H1 (cell line): ENCODE results near the gene DNAI1. TPM values are rescaled to one million over a fixed set of nuclear protein-coding genes. Genes with fewer than 3 reads are reported as not detected.

Experiments
- CTCF ChIA-PET: fragments of 300-600 bp; sonication (Branson Sonifier 250); formaldehyde crosslinking; loops from one replicate; lab custom pipeline; 2021; ENCODE audit not compliant: partially characterized antibody; lab: Charles Lee
- POLR2A ChIA-PET: fragments of 300-600 bp; sonication (Branson Sonifier 250); formaldehyde crosslinking; loops from one replicate; lab custom pipeline; 2021; ENCODE audit warnings: inconsistent platforms; ENCODE audit not compliant: partially characterized antibody; lab: Charles Lee
- DNase-seq, 2 experiments: peaks; one replicate each; pipeline versions ENCODE4 v3.0.0 to v3.0.0-alpha.2; 2010 to 2022; ENCODE audit warnings: low spot score in 2 of 2, low read depth in 1 of 2, mixed read lengths in 1 of 2
- FAIRE-seq: peaks from 2 replicates; lab custom pipeline; 2011; peaks lifted over from hg19 to GRCh38; lab: Jason Lieb, UNC
- H2AFZ ChIP-seq: 2 replicates; pipeline ENCODE4 v1.8.1; 2012; ENCODE audit warnings: low read length, inconsistent platforms
- H2AK5ac ChIP-seq: 2 replicates; pipeline ENCODE4 v1.6.1; 2013; ENCODE audit warnings: low read depth, low read length
- H2BK120ac ChIP-seq: replicated peaks from 2 replicates; pipeline ENCODE3; 2013; ENCODE audit warnings: low read depth, low read length, inconsistent platforms
- H2BK12ac ChIP-seq: 2 replicates; pipeline ENCODE4 v1.6.1; 2013; ENCODE audit warnings: low read depth, low read length
- H2BK15ac ChIP-seq: 2 replicates; pipeline ENCODE4 v1.6.1; 2013; ENCODE audit warnings: low read length
- H2BK20ac ChIP-seq: 2 replicates; pipeline ENCODE4 v1.6.1; 2013; ENCODE audit warnings: low read length
- H2BK5ac ChIP-seq: 2 replicates; pipeline ENCODE4 v1.6.1; 2013; ENCODE audit warnings: low read depth, low read length
- H3K14ac ChIP-seq: 2 replicates; pipeline ENCODE4 v1.6.1; 2013; ENCODE audit warnings: inconsistent platforms; ENCODE audit not compliant: insufficient read length
- H3K18ac ChIP-seq: 2 replicates; pipeline ENCODE4 v1.6.1; 2013; ENCODE audit warnings: low read length; ENCODE audit errors: extremely low read depth
- H3K23ac ChIP-seq: 2 replicates; pipeline ENCODE4 v1.6.1; 2013; ENCODE audit warnings: inconsistent platforms; ENCODE audit not compliant: insufficient read length
- H3K23me2 ChIP-seq: 2 replicates; pipeline ENCODE4 v1.6.1; 2013; ENCODE audit warnings: low read depth, low read length
- H3K27ac ChIP-seq: 2 replicates; pipeline ENCODE4 v1.6.1; 2011; ENCODE audit warnings: low read depth, low read length, inconsistent platforms
- H3K27me3 ChIP-seq, 4 experiments: replicated peaks in 1 of 4; 1 replicate in 1 of 4; 2 replicates in 3 of 4; pipeline versions ENCODE4 v1.6.1 to v1.8.1; 2011 to 2013; ENCODE audit warnings: low read length in 3 of 4, mild to moderate bottlenecking in 3 of 4, inconsistent platforms in 2 of 4, mixed read lengths in 2 of 4, moderate library complexity in 1 of 4; ENCODE audit not compliant: control insufficient read depth in 3 of 4, insufficient read depth in 3 of 4; ENCODE audit errors: extremely low read depth in 1 of 4
- H3K36me3 ChIP-seq, 4 experiments: 2 replicates each; pipeline versions ENCODE4 v1.6.1 to v1.8.1; 2011 to 2013; ENCODE audit warnings: mild to moderate bottlenecking in 4 of 4, low read length in 3 of 4, moderate library complexity in 2 of 4, control low read depth in 1 of 4, inconsistent platforms in 1 of 4; ENCODE audit not compliant: insufficient read depth in 4 of 4, control insufficient read depth in 2 of 4
- H3K4ac ChIP-seq: replicated peaks from 2 replicates; pipeline ENCODE3; 2013; ENCODE audit warnings: low read length, low read depth, mixed read lengths, inconsistent platforms; ENCODE audit not compliant: insufficient read length
- H3K4me1 ChIP-seq, 4 experiments: replicated peaks in 1 of 4; 1 replicate in 1 of 4; 2 replicates in 3 of 4; pipeline versions ENCODE4 v1.6.1 to v1.8.1; 2011 to 2013; ENCODE audit warnings: low read length in 3 of 4, inconsistent platforms in 2 of 4, mixed read lengths in 1 of 4; ENCODE audit not compliant: insufficient read depth in 4 of 4, control insufficient read depth in 3 of 4
- H3K4me2 ChIP-seq, 2 experiments: 2 replicates each; pipeline versions ENCODE4 v1.6.1 to v1.8.1; 2011 to 2013; ENCODE audit warnings: low read depth in 2 of 2, low read length in 2 of 2, control low read depth in 1 of 2, inconsistent platforms in 1 of 2, mild to moderate bottlenecking in 1 of 2; ENCODE audit not compliant: insufficient read depth in 1 of 2
- H3K4me3 ChIP-seq, 4 experiments: fragments of 200-600, 300-600 bp in 1 of 4; sonication (generic), shearing (Covaris generic), sonication (Bioruptor Twin) in 1 of 4; 2 replicates each; pipeline versions ENCODE4 v1.5.1 to v1.8.1; 2011 to 2016; ENCODE audit warnings: low read length in 4 of 4, low read depth in 3 of 4, control low read depth in 2 of 4, inconsistent platforms in 2 of 4, mild to moderate bottlenecking in 2 of 4, mixed read lengths in 1 of 4, moderate library complexity in 1 of 4; ENCODE audit not compliant: insufficient read depth in 2 of 4; ENCODE audit errors: extremely low read depth in 1 of 4
- H3K56ac ChIP-seq: replicated peaks from 2 replicates; pipeline ENCODE3; 2013; ENCODE audit warnings: low read depth, mild to moderate bottlenecking, mixed read lengths, low read length, inconsistent platforms; ENCODE audit not compliant: insufficient read length
- H3K79me1 ChIP-seq: 2 replicates; pipeline ENCODE4 v1.6.1; 2013; ENCODE audit warnings: low read depth, low read length, control low read depth
- H3K79me2 ChIP-seq, 2 experiments: 2 replicates each; pipeline versions ENCODE4 v1.6.1 to v1.8.1; 2012 to 2013; ENCODE audit warnings: low read length in 2 of 2, mild to moderate bottlenecking in 2 of 2, inconsistent platforms in 1 of 2; ENCODE audit not compliant: insufficient read depth in 2 of 2, control insufficient read depth in 1 of 2
- H3K9ac ChIP-seq, 4 experiments: replicated peaks in 1 of 4; 1 replicate in 1 of 4; 2 replicates in 3 of 4; pipeline versions ENCODE4 v1.6.1 to v1.8.1; 2011 to 2013; ENCODE audit warnings: low read depth in 3 of 4, low read length in 3 of 4, control low read depth in 2 of 4, mild to moderate bottlenecking in 2 of 4, moderate library complexity in 2 of 4, inconsistent platforms in 1 of 4; ENCODE audit errors: extremely low read depth in 1 of 4
- H3K9me3 ChIP-seq, 2 experiments: 2 replicates each; pipeline versions ENCODE4 v1.6.1 to v1.8.1; 2012 to 2013; ENCODE audit warnings: mild to moderate bottlenecking in 2 of 2, moderate library complexity in 2 of 2, control low read depth in 1 of 2, inconsistent platforms in 1 of 2, low read depth in 1 of 2, low read length in 1 of 2, mixed read lengths in 1 of 2; ENCODE audit not compliant: insufficient read depth in 2 of 2
- H4K20me1 ChIP-seq, 2 experiments: replicated peaks in 1 of 2; 2 replicates each; pipeline versions ENCODE3 to v1.8.1; 2011 to 2013; ENCODE audit warnings: inconsistent platforms in 2 of 2, low read length in 2 of 2, mild to moderate bottlenecking in 1 of 2; ENCODE audit not compliant: insufficient read depth in 2 of 2, control insufficient read depth in 1 of 2
- H4K5ac ChIP-seq: 2 replicates; pipeline ENCODE4 v1.6.1; 2013; ENCODE audit warnings: low read length, low read depth, mixed read lengths, inconsistent platforms; ENCODE audit not compliant: insufficient read length
- H4K8ac ChIP-seq: 2 replicates; pipeline ENCODE4 v1.8.0; 2013; ENCODE audit warnings: mild to moderate bottlenecking, moderate library complexity, low read length, inconsistent platforms; ENCODE audit not compliant: insufficient read depth; ENCODE audit errors: extremely low read depth
- H4K91ac ChIP-seq: replicated peaks from 2 replicates; pipeline ENCODE3; 2013; ENCODE audit warnings: low read length, mixed read lengths, inconsistent platforms; ENCODE audit not compliant: insufficient read length
- HDAC6 ChIP-seq: IDR thresholded peaks from one replicate; pipeline ENCODE4 v1.7.1; 2012; ENCODE audit warnings: low read depth, mild to moderate bottlenecking, inconsistent platforms, low read length, moderate library complexity
- JUN ChIP-seq: IDR thresholded peaks from 2 replicates; pipeline ENCODE4 v1.6.1; 2011; ENCODE audit warnings: low read depth, mild to moderate bottlenecking, improper control_type of control experiment, low read length
- KDM1A ChIP-seq: fragments of 200-600, 300-600 bp; sonication (generic); IDR thresholded peaks from 2 replicates; pipeline ENCODE4 v1.7.1; 2016; ENCODE audit warnings: mild to moderate bottlenecking, low read length, borderline replicate concordance
- KDM5A ChIP-seq: fragments of 200-600 bp; IDR thresholded peaks from 2 replicates; pipeline ENCODE4 v1.7.1; 2012; ENCODE audit warnings: mild to moderate bottlenecking, low read length, inconsistent platforms, mixed read lengths
- RAD21 ChIP-seq, 2 experiments: IDR thresholded peaks in 1 of 2; conservative IDR thresholded peaks in 1 of 2; 2 replicates each; pipeline ENCODE4 v1.6.1; 2011; ENCODE audit warnings: low read depth in 2 of 2, low read length in 2 of 2, improper control_type of control experiment in 1 of 2, inconsistent platforms in 1 of 2, mild to moderate bottlenecking in 1 of 2, moderate library complexity in 1 of 2
- RBBP5 ChIP-seq: IDR thresholded peaks from 2 replicates; pipeline ENCODE4 v1.7.1; 2012; ENCODE audit warnings: low read depth, mild to moderate bottlenecking, inconsistent platforms, low read length, moderate library complexity, borderline replicate concordance
- RXRA ChIP-seq: IDR thresholded peaks from 2 replicates; pipeline ENCODE4 v1.6.1; 2011; ENCODE audit warnings: low read depth, mild to moderate bottlenecking, low read length, moderate library complexity; ENCODE audit not compliant: insufficient read depth
- WGBS, 2 experiments: shearing (Covaris generic) in 1 of 2; methylation state at CpG; one replicate each; pipeline versions ENCODE4 v1.1.6 to v1.1.7; 2013 to 2015; ENCODE audit warnings: low lambda C conversion rate in 2 of 2, mixed read lengths in 2 of 2, inconsistent platforms in 1 of 2, low coverage in 1 of 2, missing lambda C conversion rate in 1 of 2; ENCODE audit not compliant: insufficient replicate concordance in 2 of 2, insufficient coverage in 1 of 2, insufficient read length in 1 of 2; ENCODE audit errors: extremely low coverage in 1 of 2, missing lambda C conversion rate in 1 of 2; 5-methylcytosine and 5-hydroxymethylcytosine counted together
- long read RNA-seq, 2 experiments: library from RNA in 1 of 2; library from capped mRNA in 1 of 2; stranded (forward); transcript quantifications; one replicate each; pipeline ENCODE4 v2.0.0, GENCODE V29; 2021; ENCODE audit warnings: inconsistent platforms in 1 of 2
- polyA minus RNA-seq, 3 experiments: library from RNA; depleted of rRNA, polyadenylated mRNA; stranded (reverse); fragments of >200 nt; gene quantifications; 1 replicate in 2 of 3; 2 replicates in 1 of 3; pipeline ENCODE4 v1.2.3, GENCODE V29; 2011
- polyA plus RNA-seq, 7 experiments: library from polyadenylated mRNA; depleted of rRNA in 3 of 7; stranded (reverse) in 5 of 7; unstranded in 2 of 7; fragments of >200 nt in 5 of 7; fragments of 200-250 nt in 2 of 7; gene quantifications; 1 replicate in 5 of 7; 2 replicates in 1 of 7; 4 replicates in 1 of 7; pipeline versions ENCODE4 v1.2.1 to v1.2.3, GENCODE V29; 2011 to 2013; ENCODE audit warnings: missing spikeins in 2 of 7, mixed read lengths in 2 of 7
- total RNA-seq: library from RNA; stranded (reverse); fragmentation: NEBNext Ultra II Directional; extraction: Animal tissue kit (Norgen Biotek cat#: 25700); gene quantifications from 2 replicates; pipeline ENCODE4 v1.2.1, GENCODE V29; 2021

DNAI1 gene
- total RNA-seq, result 0.37 and 1.1 TPM in 2 replicates
- 0.35 and 0.54 TPM in 2 replicates for polyA plus RNA-seq (2011; rRNA removed)
- polyA plus RNA-seq (2011; cell fraction: cytosol; rRNA removed), result 0.54 TPM
- 2.5 TPM for polyA plus RNA-seq (2011; cell fraction: nucleus; rRNA removed)
- 0.36 to 1.1 TPM (median 0.81 TPM) in 4 replicates for polyA plus RNA-seq (2012, experiment 1 of 2)
- polyA plus RNA-seq (2012, experiment 2 of 2), result not detected
- 0.24 TPM for polyA plus RNA-seq (2013, experiment 1 of 2)
- polyA plus RNA-seq (2013, experiment 2 of 2), result 0.13 TPM
- 0.32 and 1.1 TPM in 2 replicates for polyA minus RNA-seq (2011; rRNA and poly(A)+ RNA removed)
- polyA minus RNA-seq (2011; cell fraction: cytosol; rRNA and poly(A)+ RNA removed), result not detected
- 1.00 TPM for polyA minus RNA-seq (2011; cell fraction: nucleus; rRNA and poly(A)+ RNA removed)
- long read RNA-seq, experiment 1, result 0 reads
- long read RNA-seq, experiment 2, partial matches to known transcripts, result 0 of 1 reads
- long read RNA-seq, experiment 2, other reads (novel, unspliced or antisense), result 1 of 1 reads

DNA sequence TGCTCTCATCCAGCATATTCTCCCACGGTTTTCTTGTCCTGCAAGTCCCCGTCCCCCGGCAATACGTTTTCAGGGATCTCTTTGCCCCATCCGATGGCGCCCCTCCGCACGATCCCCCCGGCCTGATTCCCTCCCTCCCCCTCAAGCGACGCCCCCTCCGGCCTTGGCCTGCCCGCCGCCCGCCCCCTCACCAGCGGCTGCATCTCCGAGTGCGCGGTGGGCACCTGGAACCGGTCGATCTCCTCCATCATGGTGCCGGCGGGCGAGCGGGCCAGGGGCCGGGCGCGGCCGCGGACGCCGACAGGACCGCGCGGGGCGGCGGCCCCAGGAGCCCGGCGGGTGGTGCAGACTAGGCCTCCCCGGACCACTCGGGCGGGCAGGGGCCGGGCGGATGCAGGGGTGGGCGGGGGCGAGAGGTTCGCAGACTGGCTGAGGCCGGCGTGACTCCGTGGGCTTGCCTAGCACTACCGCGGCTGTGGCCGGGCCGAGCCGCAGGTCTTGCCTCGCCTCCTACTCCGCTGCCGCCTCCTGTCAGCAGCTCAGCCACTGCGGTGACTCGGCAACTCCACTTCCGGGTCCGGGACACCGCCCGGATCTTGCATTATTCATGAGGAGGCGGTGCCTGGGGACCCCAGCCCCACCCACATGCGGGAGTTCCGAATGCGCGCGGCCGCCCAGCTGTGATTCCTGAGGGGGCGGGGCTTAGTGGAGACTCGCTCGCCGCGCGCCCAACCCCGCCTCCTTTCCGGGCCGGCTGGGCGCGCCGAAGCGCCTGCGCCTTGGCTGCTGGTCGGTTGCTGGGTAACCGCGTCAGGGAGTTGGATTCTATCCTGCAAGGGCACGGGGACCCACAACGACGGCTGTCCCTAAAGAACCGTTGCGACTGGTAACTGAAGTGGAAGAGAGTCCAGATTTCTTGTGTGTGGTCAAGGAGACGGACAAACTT lies at the start of gene DNAI1, which contains the start of gene FAM219A:
Gene DNAI1 (plus strand): TSS at position 793 of the 946 bp plus-strand sequence. CDS start 201 bp downstream, outside the sequence.
Gene FAM219A (minus strand): TSS at position 558 of the 946 bp plus-strand sequence. CDS start 307 bp downstream, at position 251.
- no peak within 1 kb of the TSS for H3K4ac ChIP-seq
- FAIRE-seq, result no peak
- ChIA-PET POLR2A (interaction anchor here (2.3 kb wide), 1 partner anchor 11 kb away, joined by 6 read pairs; no protein-coding TSS in a partner anchor), CTCF (interaction anchor here (1.2 to 13.0 kb wide), 5 partner anchors 18 to 176 kb away, joined by 3 to 73 read pairs (median 6); no protein-coding TSS in a partner anchor)
- no peak within 1 kb of the TSS for H3K14ac ChIP-seq
- 0 out of 2 replicates have a peak within 1 kb of the TSS, but pooled peaks have one; percentile 4 for H2BK12ac ChIP-seq
- peaks cover 1 to 2% of the 10 kb centered on the region in 2 experiments for H4K20me1 ChIP-seq
- H3K4me3 ChIP-seq, result peak within 1 kb of the TSS; percentile 64 to 87 (median 84)
- WGBS, 2 experiments, result 3% methylated on average over 38 of the region's 94 CpGs; no CpG with 5 or more reads in 1 of the 2 experiments
- H2AFZ ChIP-seq, result peak within 1 kb of the TSS; percentile 96
- no peak within 1 kb of the TSS for H3K56ac ChIP-seq
- peaks cover 17% of the 10 kb centered on the region for H3K23me2 ChIP-seq
- H4K8ac ChIP-seq, result peak within 1 kb of the TSS; percentile 83; the same call in 1 of the 2 replicates
- peak within 1 kb of the TSS in 3 of 4 experiments; percentile 35 to 49 (median 42); a peak in 6 of 7 replicates for H3K9ac ChIP-seq
- no peaks in the 10 kb centered on the region for H3K36me3 ChIP-seq
- H3K23ac ChIP-seq, result no peak within 1 kb of the TSS
- no peak within 1 kb of the TSS for H2AK5ac ChIP-seq
- no peak within 1 kb of the TSS for H3K27ac ChIP-seq
- H3K18ac ChIP-seq, result peak within 1 kb of the TSS; percentile 10
- 0 out of 2 replicates have a peak within 1 kb of the TSS, but pooled peaks have one; percentile 3 for H2BK5ac ChIP-seq
- H2BK20ac ChIP-seq, result no peak within 1 kb of the TSS
- H3K4me2 ChIP-seq, result peak within 1 kb of the TSS; percentile 93 to 98
- H3K79me1 ChIP-seq, result no peaks in the 10 kb centered on the region; the same call in 1 of the 2 replicates
- H4K91ac ChIP-seq, result no peak within 1 kb of the TSS
- peak; percentile 95 to 99 for DNase-seq
- H3K79me2 ChIP-seq, result no peaks in the 10 kb centered on the region
- H3K9me3 ChIP-seq, result no peaks in the 10 kb centered on the region
- H3K27me3 ChIP-seq, result peaks cover 0 to 12% (median 7%) of the 10 kb centered on the region in 4 experiments; a peak in 4 of 7 replicates
- H2BK15ac ChIP-seq, result no peak within 1 kb of the TSS
- H3K4me1 ChIP-seq, result peaks cover 0 to 12% (median 6%) of the 10 kb centered on the region in 4 experiments; a peak in 6 of 7 replicates
- H4K5ac ChIP-seq, result no peak within 1 kb of the TSS
- no peak within 1 kb of the TSS for H2BK120ac ChIP-seq
- TF ChIP-seq KDM5A, result no peak
- TF ChIP-seq HDAC6, result no peak
- TF ChIP-seq KDM1A, result no peak
- 0 out of 2 replicates have a peak, but pooled peaks have one; percentile 32 for TF ChIP-seq RBBP5
- no peak for TF ChIP-seq RAD21 (IDR thresholded peaks at IDR 0.05 in 1 of 2, conservative IDR thresholded peaks at IDR 0.05 in 1 of 2; ENCODE audit: low read depth in 2 of 2, low read length in 2 of 2)
- TF ChIP-seq JUN, result no peak
- TF ChIP-seq RXRA, result no peak
